Nephron progenitor cell (in vitro differentiated cells): ENCODE measurements around the gene SPIRE1.
A peak's percentile ranks its signal among the peaks of the same experiment; 100 is the strongest.
"Not testable (repeated sequence)": the region's sequence is repeated elsewhere in the genome, so short reads cannot be mapped to it uniquely, and the experiment has no call there.

Source experiments
- DNase-seq: peaks from one replicate; pipeline ENCODE4 v3.0.0; 2021
- H3K27ac Mint-ChIP-seq: 2 replicates; pipeline ENCODE4 v1.8.0; 2021; ENCODE audit warnings: mild to moderate bottlenecking, moderate library complexity, mixed read lengths
- H3K27me3 Mint-ChIP-seq: 2 replicates; pipeline ENCODE4 v1.8.0; 2021; ENCODE audit warnings: mild to moderate bottlenecking, low read depth, mixed read lengths; ENCODE audit not compliant: poor library complexity
- H3K36me3 Mint-ChIP-seq: 2 replicates; pipeline ENCODE4 v1.8.0; 2021; ENCODE audit warnings: low read depth, mixed read lengths
- H3K4me1 Mint-ChIP-seq: 2 replicates; pipeline ENCODE4 v1.8.0; 2021; ENCODE audit warnings: mixed read lengths
- H3K4me3 Mint-ChIP-seq: 2 replicates; pipeline ENCODE4 v1.8.0; 2021; ENCODE audit warnings: mild to moderate bottlenecking, moderate library complexity, mixed read lengths
- H3K9me3 Mint-ChIP-seq: 2 replicates; pipeline ENCODE4 v1.8.0; 2021; ENCODE audit warnings: mild to moderate bottlenecking, moderate library complexity, mixed read lengths
- TF ChIP-seq, protein P1 (sequence below): fragments of 200-600 bp; sonication (generic); IDR thresholded peaks from 2 replicates; pipeline ENCODE4 v1.5.0; 2021; ENCODE audit warnings: antibody characterized with exemption

Gene SPIRE1

DNA sequence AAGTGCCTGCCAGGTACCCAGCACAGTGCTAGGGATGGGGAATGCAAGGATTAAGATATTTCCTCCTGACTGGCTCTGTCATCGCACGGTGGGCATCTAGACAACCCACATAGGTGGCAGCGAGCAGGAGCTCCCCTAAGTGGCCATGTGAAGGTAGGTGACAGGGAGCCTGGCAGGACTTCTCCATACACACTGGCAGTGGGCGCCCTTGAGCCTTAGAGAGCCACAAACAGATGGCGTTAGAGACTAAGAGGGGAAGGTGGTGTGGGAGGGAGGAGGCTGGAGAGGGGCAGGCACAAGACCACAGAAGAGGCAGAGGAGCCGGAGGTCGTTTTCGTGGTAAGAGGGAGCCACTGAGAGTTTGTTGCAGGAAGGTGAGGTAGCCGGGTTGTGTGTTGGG lies 235.0 kb downstream of the SPIRE1 start:
- H3K27me3 Mint-ChIP-seq: no peaks in the 10 kb centered on the region
- H3K4me3 Mint-ChIP-seq: no peak overlapping the region
- H3K9me3 Mint-ChIP-seq: no peaks in the 10 kb centered on the region
- H3K4me1 Mint-ChIP-seq: peaks cover 11% of the 10 kb centered on the region
- TF ChIP-seq, protein P1, sequence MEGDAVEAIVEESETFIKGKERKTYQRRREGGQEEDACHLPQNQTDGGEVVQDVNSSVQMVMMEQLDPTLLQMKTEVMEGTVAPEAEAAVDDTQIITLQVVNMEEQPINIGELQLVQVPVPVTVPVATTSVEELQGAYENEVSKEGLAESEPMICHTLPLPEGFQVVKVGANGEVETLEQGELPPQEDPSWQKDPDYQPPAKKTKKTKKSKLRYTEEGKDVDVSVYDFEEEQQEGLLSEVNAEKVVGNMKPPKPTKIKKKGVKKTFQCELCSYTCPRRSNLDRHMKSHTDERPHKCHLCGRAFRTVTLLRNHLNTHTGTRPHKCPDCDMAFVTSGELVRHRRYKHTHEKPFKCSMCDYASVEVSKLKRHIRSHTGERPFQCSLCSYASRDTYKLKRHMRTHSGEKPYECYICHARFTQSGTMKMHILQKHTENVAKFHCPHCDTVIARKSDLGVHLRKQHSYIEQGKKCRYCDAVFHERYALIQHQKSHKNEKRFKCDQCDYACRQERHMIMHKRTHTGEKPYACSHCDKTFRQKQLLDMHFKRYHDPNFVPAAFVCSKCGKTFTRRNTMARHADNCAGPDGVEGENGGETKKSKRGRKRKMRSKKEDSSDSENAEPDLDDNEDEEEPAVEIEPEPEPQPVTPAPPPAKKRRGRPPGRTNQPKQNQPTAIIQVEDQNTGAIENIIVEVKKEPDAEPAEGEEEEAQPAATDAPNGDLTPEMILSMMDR: no peak
- H3K36me3 Mint-ChIP-seq: no peaks in the 10 kb centered on the region
- DNase-seq: no peak
- no peak overlapping the region for H3K27ac Mint-ChIP-seq

DNA sequence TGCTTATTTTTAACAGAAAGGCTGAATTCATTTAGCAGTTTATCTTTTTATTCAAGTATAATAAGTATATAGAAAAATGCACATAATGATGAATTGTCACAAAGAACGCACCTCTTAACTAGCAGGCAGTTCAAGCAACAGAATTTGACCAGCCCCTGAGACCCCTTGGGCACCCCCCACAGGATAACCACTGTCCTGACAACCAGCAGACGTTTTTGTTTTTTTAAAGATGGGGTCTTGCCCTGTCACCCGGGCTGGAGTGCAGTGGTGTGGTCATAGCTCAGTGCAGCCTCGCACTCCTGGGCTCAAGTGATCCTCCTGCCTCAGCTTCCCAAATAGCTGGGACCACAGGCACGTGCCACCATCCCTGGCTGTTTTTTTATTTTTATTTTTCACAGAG lies 236.2 kb downstream of the SPIRE1 start:
- no peak for DNase-seq
- Mint-ChIP-seq H3K36me3 (no peaks in the 10 kb centered on the region), H3K27me3 (no peaks in the 10 kb centered on the region), H3K9me3 (no peaks in the 10 kb centered on the region), H3K27ac (no peak overlapping the region), H3K4me3 (peak overlapping the region; percentile 80), H3K4me1 (peaks cover 18% of the 10 kb centered on the region)
- TF ChIP-seq, protein P1: no peak

DNA sequence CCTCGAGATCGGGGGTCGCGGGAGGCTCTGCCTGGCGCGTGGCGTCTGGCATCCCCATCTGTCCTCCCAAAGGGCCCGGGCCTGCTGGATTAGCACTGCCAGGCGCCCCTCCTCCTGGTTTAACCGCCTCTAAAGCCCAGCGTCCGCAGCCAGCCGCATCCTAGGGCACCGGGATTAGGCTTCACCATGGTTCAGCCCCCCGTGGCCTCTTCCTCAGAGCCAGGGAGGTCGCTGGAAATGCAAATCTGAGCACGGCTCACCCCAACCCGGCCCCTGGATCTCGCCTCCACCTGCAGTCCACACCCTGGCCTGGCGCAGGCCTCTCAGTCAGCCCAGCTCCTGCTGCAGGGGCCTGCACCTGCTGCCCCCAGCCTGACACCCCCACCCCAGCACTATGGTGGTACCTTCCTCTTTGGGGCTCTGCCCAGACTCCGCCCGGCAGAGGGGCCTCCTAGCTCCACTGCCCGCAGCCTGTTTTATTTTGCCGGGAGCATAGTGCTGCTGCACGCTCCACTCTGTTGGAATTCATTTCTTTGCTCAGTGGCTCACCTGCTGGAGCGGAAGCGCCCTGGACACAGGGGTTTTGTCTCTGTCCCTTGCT lies 237.0 kb downstream of the SPIRE1 start:
- no peaks in the 10 kb centered on the region for H3K9me3 Mint-ChIP-seq
- no peaks in the 10 kb centered on the region for H3K36me3 Mint-ChIP-seq
- peak overlapping the region; percentile 80 for H3K4me3 Mint-ChIP-seq
- H3K4me1 Mint-ChIP-seq: peaks cover 22% of the 10 kb centered on the region
- no peaks in the 10 kb centered on the region for H3K27me3 Mint-ChIP-seq
- H3K27ac Mint-ChIP-seq: no peak overlapping the region
- TF ChIP-seq, protein P1: no peak
- DNase-seq: peak; percentile 58

DNA sequence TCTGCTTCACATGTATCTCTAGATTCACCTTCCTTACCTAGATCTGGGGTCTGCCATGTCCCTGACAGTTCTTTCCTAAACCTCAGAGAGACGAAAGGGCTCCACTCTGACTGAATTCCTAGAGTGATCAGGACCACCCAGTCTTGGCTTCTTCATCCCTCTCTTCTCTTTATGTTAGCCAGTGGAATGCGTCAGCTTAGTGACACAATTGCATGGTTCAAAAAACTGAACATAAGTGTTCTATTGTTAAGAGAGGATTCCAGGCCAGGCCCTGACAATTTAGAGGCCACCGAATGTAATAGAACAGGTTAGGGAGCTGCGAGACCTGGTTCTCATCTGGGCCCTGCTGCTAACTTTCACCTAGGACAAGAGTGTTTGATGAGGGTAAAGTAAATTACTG lies 240.2 kb downstream of the SPIRE1 start:
- Mint-ChIP-seq H3K27me3 (no peaks in the 10 kb centered on the region), H3K27ac (peak overlapping the region; percentile 91), H3K9me3 (no peaks in the 10 kb centered on the region), H3K4me3 (no peak overlapping the region), H3K36me3 (no peaks in the 10 kb centered on the region), H3K4me1 (peaks cover 33% of the 10 kb centered on the region)
- DNase-seq: no peak
- TF ChIP-seq, protein P1: no peak

DNA sequence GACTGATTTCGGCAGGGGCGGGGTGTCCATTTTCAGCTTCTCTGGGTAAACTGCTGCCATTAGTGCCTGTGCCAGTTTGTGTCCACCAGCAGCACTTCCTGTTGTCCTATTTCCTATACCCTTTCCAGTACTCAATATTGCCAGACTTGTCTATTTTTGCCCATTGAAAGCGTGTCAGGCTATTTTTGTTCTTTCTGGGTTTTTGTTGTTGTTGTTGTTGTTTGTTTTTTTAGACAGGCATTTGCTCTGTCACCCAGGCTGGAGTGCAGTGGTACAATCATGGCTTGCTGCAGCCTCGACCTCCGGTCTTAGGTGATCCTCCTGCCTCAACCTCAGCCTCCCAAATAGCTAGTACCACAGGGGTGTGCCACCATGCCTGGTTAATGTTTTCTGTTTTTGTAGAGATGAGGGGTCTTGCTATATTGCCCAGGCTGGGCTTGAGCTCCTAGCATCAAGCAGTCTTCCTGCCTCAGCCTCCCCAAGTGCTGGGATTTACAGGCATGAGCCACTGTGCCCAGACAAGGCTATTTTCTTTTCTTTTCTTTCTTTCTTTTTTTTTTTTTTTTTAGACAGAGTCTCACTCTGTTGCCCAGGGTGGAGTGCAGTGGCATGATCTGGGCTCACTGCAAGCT lies 241.7 kb downstream of the SPIRE1 start:
- peaks cover 28% of the 10 kb centered on the region for H3K4me1 Mint-ChIP-seq
- DNase-seq: no peak
- H3K36me3 Mint-ChIP-seq: peaks cover 4% of the 10 kb centered on the region
- no peaks in the 10 kb centered on the region for H3K9me3 Mint-ChIP-seq
- no peak overlapping the region for H3K27ac Mint-ChIP-seq
- TF ChIP-seq, protein P1: no peak
- H3K27me3 Mint-ChIP-seq: peaks cover 4% of the 10 kb centered on the region
- no peak overlapping the region for H3K4me3 Mint-ChIP-seq

DNA sequence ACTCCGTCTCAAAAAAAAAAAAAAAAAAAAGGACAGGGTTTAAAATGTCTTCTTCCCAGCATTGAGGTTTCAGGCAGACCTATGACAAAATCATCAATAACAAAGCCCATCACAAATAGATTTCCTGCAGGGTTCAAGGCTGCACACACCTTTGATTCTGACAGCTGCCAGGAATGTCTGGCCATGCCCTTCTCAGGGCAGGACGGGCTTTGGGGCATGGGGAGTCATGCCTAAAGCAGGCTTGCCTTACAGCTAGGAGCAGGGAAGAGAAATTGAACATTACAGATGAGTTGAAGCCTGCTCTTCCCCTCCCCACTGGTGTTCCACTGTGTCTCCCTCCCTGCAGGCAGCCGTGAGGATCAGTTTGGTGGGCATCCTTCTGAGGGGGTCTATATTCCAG lies 246.5 kb downstream of the SPIRE1 start:
- H3K27ac Mint-ChIP-seq: no peak overlapping the region

DNA sequence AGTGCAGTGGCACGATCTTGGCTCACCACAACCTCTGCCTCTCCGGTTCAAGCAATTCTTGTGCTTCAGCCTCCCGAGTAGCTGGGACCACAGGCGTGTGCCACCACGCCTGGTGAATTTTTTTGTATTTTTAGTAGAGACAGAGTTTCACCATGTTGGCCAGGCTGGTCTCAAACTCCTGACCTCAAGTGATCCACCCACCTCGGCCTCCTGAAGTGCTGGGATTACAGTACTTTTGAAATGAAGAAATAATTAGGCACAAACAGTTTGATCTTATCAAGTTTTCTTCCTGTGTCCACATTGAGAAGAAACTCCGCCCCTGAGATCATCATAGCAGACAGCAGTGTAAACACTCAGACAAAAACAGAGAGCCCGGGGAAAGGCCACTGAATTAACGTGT lies 247.2 kb downstream of the SPIRE1 start:
- H3K9me3 Mint-ChIP-seq, DNase-seq, H3K27ac Mint-ChIP-seq, H3K36me3 Mint-ChIP-seq, H3K4me3 Mint-ChIP-seq: not testable (repeated sequence)
- Mint-ChIP-seq H3K4me1 (peaks cover 38% of the 10 kb centered on the region), H3K27me3 (peaks cover 27% of the 10 kb centered on the region)

More for the DNA sequence above, 246.5 kb downstream of the SPIRE1 start:
- DNase-seq: no peak
- H3K4me3 Mint-ChIP-seq: no peak overlapping the region
- H3K4me1 Mint-ChIP-seq: peaks cover 37% of the 10 kb centered on the region
- H3K36me3 Mint-ChIP-seq: peaks cover 9% of the 10 kb centered on the region
- TF ChIP-seq, protein P1: no peak
- H3K9me3 Mint-ChIP-seq: no peaks in the 10 kb centered on the region
- H3K27me3 Mint-ChIP-seq: peaks cover 20% of the 10 kb centered on the region
